OCI-LY1 (cell line): ENCODE data around the gene HDAC9.

Source experiments
- H2AFZ ChIP-seq: fragments of 200-600 bp; sonication (generic), shearing (Covaris generic); 2 replicates; pipeline ENCODE4 v1.6.0; 2014; ENCODE audit warnings: antibody characterized with exemption, mild to moderate bottlenecking, low read length
- H3F3A ChIP-seq: fragments of 200-600 bp; sonication (generic), shearing (Covaris generic); 2 replicates; pipeline ENCODE4 v1.6.0; 2014; ENCODE audit warnings: mild to moderate bottlenecking, antibody characterized with exemption, low read length, moderate library complexity; ENCODE audit not compliant: insufficient read depth
- H3K27ac ChIP-seq: fragments of 200-600 bp; sonication (generic); 2 replicates; pipeline ENCODE4 v1.5.1; 2014; ENCODE audit warnings: low read length, mixed run types, mild to moderate bottlenecking, low read depth; ENCODE audit not compliant: poor library complexity, severe bottlenecking
- H3K27me3 ChIP-seq: fragments of 200-600 bp; sonication (generic); 2 replicates; pipeline ENCODE4 v1.6.0; 2014; ENCODE audit warnings: antibody characterized with exemption, mild to moderate bottlenecking, low read length, moderate library complexity; ENCODE audit not compliant: insufficient read depth
- H3K36me3 ChIP-seq: fragments of 200-600 bp; sonication (generic); 2 replicates; pipeline ENCODE4 v1.6.1; 2014; ENCODE audit warnings: mild to moderate bottlenecking, antibody characterized with exemption, low read length, moderate library complexity, mixed read lengths; ENCODE audit not compliant: insufficient read depth
- H3K4me1 ChIP-seq: fragments of 200-600 bp; sonication (generic); 2 replicates; pipeline ENCODE4 v1.5.1; 2014; ENCODE audit warnings: mild to moderate bottlenecking, low read length, moderate library complexity; ENCODE audit not compliant: insufficient read depth, severe bottlenecking
- H3K4me2 ChIP-seq: fragments of 200-600 bp; sonication (generic), shearing (Covaris generic); 2 replicates; pipeline ENCODE4 v1.6.1; 2014; ENCODE audit warnings: low read length
- H3K4me3 ChIP-seq: fragments of 200-600 bp; sonication (generic); 2 replicates; pipeline ENCODE4 v1.5.1; 2014; ENCODE audit warnings: low read length, low read depth, mild to moderate bottlenecking, mixed read lengths; ENCODE audit not compliant: poor library complexity, severe bottlenecking
- H3K79me2 ChIP-seq: fragments of 200-600 bp; shearing (Covaris generic); 2 replicates; pipeline ENCODE4 v1.6.1; 2016; ENCODE audit warnings: mixed run types, low read length, mixed read lengths; ENCODE audit not compliant: insufficient read depth
- H3K9ac ChIP-seq: fragments of 200-600 bp; sonication (generic), shearing (Covaris generic); 2 replicates; pipeline ENCODE4 v1.6.1; 2014; ENCODE audit warnings: mild to moderate bottlenecking, low read length, mixed read lengths
- H3K9me2 ChIP-seq: fragments of 200-600 bp; sonication (generic), shearing (Covaris generic); 2 replicates; pipeline ENCODE4 v1.6.1; 2014; ENCODE audit warnings: low read depth, mild to moderate bottlenecking, low read length, mixed read lengths
- H3K9me3 ChIP-seq: fragments of 200-600 bp; shearing (Covaris generic); 2 replicates; pipeline ENCODE4 v1.6.1; 2014; ENCODE audit warnings: low read length, mixed read lengths
- H4K20me1 ChIP-seq: fragments of 200-600 bp; sonication (generic), shearing (Covaris generic); 2 replicates; pipeline ENCODE4 v1.6.0; 2016; ENCODE audit warnings: mild to moderate bottlenecking, low read length; ENCODE audit not compliant: insufficient read depth
- EZH2 ChIP-seq: fragments of 200-600 bp; sonication (generic), shearing (Covaris generic); IDR thresholded peaks from 2 replicates; pipeline ENCODE4 v1.8.0; 2017; ENCODE audit warnings: borderline replicate concordance, mixed run types, mild to moderate bottlenecking, antibody characterized with exemption, low read length, moderate library complexity, mixed read lengths
- TF ChIP-seq, protein P1 (sequence below): fragments of 200-600 bp; sonication (generic), shearing (Covaris generic); IDR thresholded peaks from 2 replicates; pipeline ENCODE4 v1.5.1; 2017; ENCODE audit warnings: mild to moderate bottlenecking, antibody characterized with exemption, low read length, moderate library complexity, mixed read lengths

HDAC9 gene

DNA sequence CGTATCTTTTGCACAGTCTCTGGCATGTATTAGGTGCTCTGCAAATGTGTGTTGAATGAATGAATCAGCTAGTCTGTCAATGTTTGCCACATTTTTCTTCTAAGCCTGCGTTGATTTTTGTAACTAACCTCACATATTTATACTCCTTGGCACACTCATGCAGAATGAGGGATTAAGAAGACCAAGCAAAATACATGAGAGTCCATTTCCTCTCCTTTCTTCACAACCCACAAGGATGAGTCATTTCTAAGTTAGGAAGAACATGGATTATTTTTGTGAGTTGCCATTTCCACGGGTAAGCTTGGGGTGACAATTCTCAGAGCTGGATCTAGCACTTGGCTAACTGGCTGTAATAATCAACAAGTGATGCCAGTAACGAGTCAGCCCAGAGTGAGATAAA is 463.1 kb downstream of the HDAC9 start:
- Histone ChIP-seq H3K4me2 (no peak overlapping the region), H3K9me2 (no peaks in the 10 kb centered on the region), H2AFZ (no peak overlapping the region)

DNA sequence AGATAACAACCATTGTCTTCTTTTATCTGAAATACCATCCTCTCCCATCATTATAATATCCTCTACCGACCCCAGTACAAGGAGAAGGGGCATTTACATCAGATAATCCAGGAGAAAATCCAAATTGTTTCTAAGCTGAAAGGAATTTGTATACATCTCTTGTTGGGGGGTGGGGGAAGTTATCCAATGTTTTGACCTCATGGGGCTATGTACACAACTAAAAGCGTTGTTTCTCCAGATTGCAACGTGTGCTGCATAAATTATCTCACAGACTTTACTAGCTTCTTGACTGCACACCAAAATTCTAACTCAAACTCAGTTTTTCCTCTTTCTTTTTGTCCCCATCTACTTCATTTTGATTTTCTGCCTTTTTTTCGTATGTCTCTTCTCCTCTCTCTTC is 465.2 kb downstream of the HDAC9 start:
- Histone ChIP-seq H4K20me1 (no peaks in the 10 kb centered on the region), H3K4me3 (no peak overlapping the region), H3K27me3 (no peaks in the 10 kb centered on the region), H3K27ac (no peak overlapping the region), H3F3A (no peaks in the 10 kb centered on the region), H3K79me2 (no peaks in the 10 kb centered on the region), H3K9ac (no peak overlapping the region), H3K4me1 (no peaks in the 10 kb centered on the region), H3K36me3 (no peaks in the 10 kb centered on the region), H3K9me2 (no peaks in the 10 kb centered on the region), H3K4me2 (no peak overlapping the region), H3K9me3 (no peaks in the 10 kb centered on the region), H2AFZ (no peak overlapping the region)
- no peak for TF ChIP-seq EZH2
- TF ChIP-seq, protein P1, sequence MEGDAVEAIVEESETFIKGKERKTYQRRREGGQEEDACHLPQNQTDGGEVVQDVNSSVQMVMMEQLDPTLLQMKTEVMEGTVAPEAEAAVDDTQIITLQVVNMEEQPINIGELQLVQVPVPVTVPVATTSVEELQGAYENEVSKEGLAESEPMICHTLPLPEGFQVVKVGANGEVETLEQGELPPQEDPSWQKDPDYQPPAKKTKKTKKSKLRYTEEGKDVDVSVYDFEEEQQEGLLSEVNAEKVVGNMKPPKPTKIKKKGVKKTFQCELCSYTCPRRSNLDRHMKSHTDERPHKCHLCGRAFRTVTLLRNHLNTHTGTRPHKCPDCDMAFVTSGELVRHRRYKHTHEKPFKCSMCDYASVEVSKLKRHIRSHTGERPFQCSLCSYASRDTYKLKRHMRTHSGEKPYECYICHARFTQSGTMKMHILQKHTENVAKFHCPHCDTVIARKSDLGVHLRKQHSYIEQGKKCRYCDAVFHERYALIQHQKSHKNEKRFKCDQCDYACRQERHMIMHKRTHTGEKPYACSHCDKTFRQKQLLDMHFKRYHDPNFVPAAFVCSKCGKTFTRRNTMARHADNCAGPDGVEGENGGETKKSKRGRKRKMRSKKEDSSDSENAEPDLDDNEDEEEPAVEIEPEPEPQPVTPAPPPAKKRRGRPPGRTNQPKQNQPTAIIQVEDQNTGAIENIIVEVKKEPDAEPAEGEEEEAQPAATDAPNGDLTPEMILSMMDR = no peak

More for the DNA sequence above, 463.1 kb downstream of the HDAC9 start:
- Histone ChIP-seq H3K4me1 (no peaks in the 10 kb centered on the region), H3K9ac (no peak overlapping the region), H4K20me1 (no peaks in the 10 kb centered on the region), H3K27me3 (no peaks in the 10 kb centered on the region), H3F3A (no peaks in the 10 kb centered on the region), H3K79me2 (no peaks in the 10 kb centered on the region), H3K4me3 (no peak overlapping the region), H3K9me3 (no peaks in the 10 kb centered on the region), H3K36me3 (no peaks in the 10 kb centered on the region), H3K27ac (no peak overlapping the region)
- TF ChIP-seq EZH2 = no peak
- TF ChIP-seq, protein P1 = no peak

DNA sequence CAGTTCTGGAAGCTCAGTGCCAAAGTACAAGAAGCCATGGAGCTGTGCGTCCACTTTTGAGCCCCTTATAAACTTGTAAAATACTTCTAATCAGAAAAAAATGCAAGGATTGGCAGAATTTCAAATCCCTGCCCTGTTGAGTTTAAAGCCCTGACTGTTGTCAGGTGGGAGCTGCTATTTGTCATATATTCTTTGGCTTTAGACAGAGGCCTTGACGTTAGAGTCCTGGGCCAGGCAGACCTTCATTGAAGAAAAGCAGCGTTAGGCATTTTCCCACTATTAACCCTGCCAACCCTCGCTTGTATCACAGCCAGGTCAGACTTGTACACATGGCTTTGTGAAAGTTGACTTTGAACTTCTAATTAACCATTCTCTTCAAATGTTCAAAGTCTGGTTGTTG is 466.5 kb downstream of the HDAC9 start:
- Histone ChIP-seq H4K20me1 (no peaks in the 10 kb centered on the region), H3K4me1 (no peaks in the 10 kb centered on the region), H3K79me2 (no peaks in the 10 kb centered on the region), H3K27ac (no peak overlapping the region), H3K27me3 (no peaks in the 10 kb centered on the region), H3K36me3 (no peaks in the 10 kb centered on the region), H2AFZ (no peak overlapping the region), H3F3A (no peaks in the 10 kb centered on the region), H3K4me2 (no peak overlapping the region), H3K9me2 (no peaks in the 10 kb centered on the region), H3K9ac (no peak overlapping the region), H3K9me3 (no peaks in the 10 kb centered on the region), H3K4me3 (no peak overlapping the region)
- no peak for TF ChIP-seq EZH2
- TF ChIP-seq, protein P1 = no peak
